Measurements from ENCODE around the gene ABHD15. TPM values are rescaled to one million over a fixed set of nuclear protein-coding genes. Genes with fewer than 3 reads are reported as not detected.
A peak's percentile ranks its signal among the peaks of the same experiment; 100 is the strongest.

The ABHD15 gene
- total RNA-seq, 1 experiment from 2014 or later: 12.9 TPM

DNA sequence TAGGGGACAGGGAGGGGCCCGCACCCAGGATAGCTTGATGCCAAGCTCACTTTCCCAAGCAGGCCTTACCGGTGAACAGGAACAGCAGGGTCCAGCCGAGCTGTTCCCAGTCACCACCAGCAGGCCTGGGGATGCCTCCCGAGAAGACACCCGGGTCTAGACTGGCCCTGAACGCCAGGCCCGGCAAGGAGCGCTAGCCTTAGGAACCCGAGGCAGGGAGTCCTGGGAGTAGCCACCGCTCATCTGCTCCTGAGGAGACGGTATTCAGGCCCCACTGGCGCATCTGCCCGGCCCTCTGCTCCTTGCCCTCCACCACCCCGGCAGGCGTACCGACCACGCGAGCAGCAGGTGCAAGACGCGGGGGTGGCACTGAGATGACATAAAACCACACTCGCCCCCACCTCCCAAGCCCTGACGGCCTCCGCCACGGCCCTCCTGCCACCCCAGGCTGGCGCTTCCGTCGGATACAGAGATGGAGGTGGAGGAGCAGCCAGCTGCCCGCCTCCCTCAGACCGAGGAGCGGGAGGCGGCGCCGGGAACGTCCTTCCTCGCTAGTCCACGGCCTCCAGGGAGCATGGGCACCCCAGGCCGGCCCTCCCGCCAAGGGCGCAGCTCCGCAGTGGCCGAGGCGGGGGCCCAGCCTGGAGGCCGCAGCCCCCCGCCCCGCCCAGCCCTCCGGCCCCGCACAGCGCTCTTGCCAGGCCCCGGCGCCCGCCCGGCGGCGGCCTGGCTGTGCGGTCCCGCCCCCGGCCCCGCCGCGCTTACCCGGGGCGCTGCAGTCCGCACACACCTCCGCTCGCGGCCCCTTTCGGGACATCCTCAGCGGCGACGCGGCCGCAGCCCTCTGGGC, 21.9 kb upstream of the ABHD15 start:
- H2AFZ ChIP-seq: peak overlapping the region; percentile 81

DNA sequence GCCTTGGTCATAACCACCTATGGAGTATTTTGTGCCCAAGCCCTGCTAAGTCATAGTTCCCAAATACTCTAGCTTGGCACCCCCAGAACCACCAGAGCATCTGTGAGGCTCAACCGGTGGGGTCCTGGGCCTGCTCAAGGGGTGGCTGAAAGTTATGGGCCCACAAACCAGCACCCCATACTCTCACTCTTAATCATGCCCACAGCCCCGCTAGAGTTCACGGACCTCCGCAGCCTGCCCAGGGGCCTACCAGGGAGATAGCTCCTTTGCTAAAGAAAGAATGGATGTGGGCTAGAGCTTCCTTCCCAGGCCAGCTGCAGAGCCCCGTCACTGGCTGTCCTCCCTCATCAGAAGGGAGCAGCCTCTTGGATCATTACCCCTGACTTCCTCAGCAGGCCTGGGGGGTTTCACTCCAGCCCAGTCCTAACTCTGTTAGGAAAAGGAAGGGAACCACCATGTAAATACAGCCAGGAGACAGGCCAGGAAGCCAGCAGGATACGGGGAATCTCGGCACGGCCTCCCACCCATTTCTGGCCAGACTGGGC, 21.3 kb upstream of the ABHD15 start:
- no TSS peak for BruUV-seq (replicated peaks)
- Histone ChIP-seq H3K79me2 (ENCODE audit: low read depth) (peaks cover 48% of the 10 kb centered on the region), H3K9me3 (ENCODE audit: insufficient read depth, low read depth) (no peaks in the 10 kb centered on the region), H4K20me1 (ENCODE audit: insufficient read depth) (peaks cover 11% of the 10 kb centered on the region), H3K36me3 (ENCODE audit: low read depth) (no peaks in the 10 kb centered on the region), H3K4me2 (peak overlapping the region; percentile 86), H3F3A (ENCODE audit: insufficient read depth, low read depth) (peaks cover 30% of the 10 kb centered on the region), H3K4me3 (peak overlapping the region; percentile 93), H3K27me3 (ENCODE audit: insufficient read depth, low read depth) (no peaks in the 10 kb centered on the region), H3K27ac (no peak overlapping the region), H2AFZ (no peak overlapping the region), H3K9me2 (ENCODE audit: insufficient read depth) (no peaks in the 10 kb centered on the region), H3K4me1 (replicated peaks; ENCODE audit: insufficient read depth) (peaks cover 33% of the 10 kb centered on the region)
- intact Hi-C loops (cut with micrococcal nuclease; ENCODE audit: unreplicated experiment): loop anchor here (2.0 kb wide), 1 partner anchor 35 kb away; the partner anchor contains the start of gene CORO6
- CTCF ChIA-PET: interaction anchor here (1.4 kb wide), 1 partner anchor 51 kb away, joined by 3 read pairs; no protein-coding TSS in a partner anchor
- no peak for DNase-seq
- POLR2A ChIA-PET (ENCODE audit: unreplicated experiment): interaction anchor here (0.5 kb wide), 1 partner anchor 291 kb away, joined by 5 read pairs; no protein-coding TSS in a partner anchor
- TF ChIP-seq, protein P1, sequence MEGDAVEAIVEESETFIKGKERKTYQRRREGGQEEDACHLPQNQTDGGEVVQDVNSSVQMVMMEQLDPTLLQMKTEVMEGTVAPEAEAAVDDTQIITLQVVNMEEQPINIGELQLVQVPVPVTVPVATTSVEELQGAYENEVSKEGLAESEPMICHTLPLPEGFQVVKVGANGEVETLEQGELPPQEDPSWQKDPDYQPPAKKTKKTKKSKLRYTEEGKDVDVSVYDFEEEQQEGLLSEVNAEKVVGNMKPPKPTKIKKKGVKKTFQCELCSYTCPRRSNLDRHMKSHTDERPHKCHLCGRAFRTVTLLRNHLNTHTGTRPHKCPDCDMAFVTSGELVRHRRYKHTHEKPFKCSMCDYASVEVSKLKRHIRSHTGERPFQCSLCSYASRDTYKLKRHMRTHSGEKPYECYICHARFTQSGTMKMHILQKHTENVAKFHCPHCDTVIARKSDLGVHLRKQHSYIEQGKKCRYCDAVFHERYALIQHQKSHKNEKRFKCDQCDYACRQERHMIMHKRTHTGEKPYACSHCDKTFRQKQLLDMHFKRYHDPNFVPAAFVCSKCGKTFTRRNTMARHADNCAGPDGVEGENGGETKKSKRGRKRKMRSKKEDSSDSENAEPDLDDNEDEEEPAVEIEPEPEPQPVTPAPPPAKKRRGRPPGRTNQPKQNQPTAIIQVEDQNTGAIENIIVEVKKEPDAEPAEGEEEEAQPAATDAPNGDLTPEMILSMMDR (conservative IDR thresholded peaks at IDR 0.05): no peak
- TF ChIP-seq EZH2 (IDR thresholded peaks at IDR 0.05; ENCODE audit: low read depth): no peak

More for the DNA sequence above, 21.9 kb upstream of the ABHD15 start:
- intact Hi-C loops (cut with micrococcal nuclease; ENCODE audit: unreplicated experiment): loop anchor here (1.0 to 2.0 kb wide), 2 partner anchors 20 to 34 kb away; partner anchors contain the start of genes CORO6 and TP53I13
- Histone ChIP-seq H3K27me3 (ENCODE audit: insufficient read depth, low read depth) (no peaks in the 10 kb centered on the region), H3K4me1 (replicated peaks; ENCODE audit: insufficient read depth) (peaks cover 33% of the 10 kb centered on the region), H3K79me2 (ENCODE audit: low read depth) (peaks cover 48% of the 10 kb centered on the region), H3K27ac (0 out of 2 replicates have a peak overlapping the region, but pooled peaks have one; percentile 4), H3K4me2 (peak overlapping the region; percentile 86), H3K4me3 (peak overlapping the region; percentile 93), H3K36me3 (ENCODE audit: low read depth) (no peaks in the 10 kb centered on the region), H3K9me2 (ENCODE audit: insufficient read depth) (no peaks in the 10 kb centered on the region), H4K20me1 (ENCODE audit: insufficient read depth) (peaks cover 11% of the 10 kb centered on the region), H3K9me3 (ENCODE audit: insufficient read depth, low read depth) (no peaks in the 10 kb centered on the region), H3F3A (ENCODE audit: insufficient read depth, low read depth) (peaks cover 30% of the 10 kb centered on the region)
- ChIA-PET POLR2A (ENCODE audit: unreplicated experiment) (interaction anchor here (0.5 kb wide), 1 partner anchor 290 kb away, joined by 5 read pairs; no protein-coding TSS in a partner anchor), CTCF (interaction anchor here (1.4 kb wide), 1 partner anchor 51 kb away, joined by 3 read pairs; no protein-coding TSS in a partner anchor)
- no TSS peak for BruUV-seq (replicated peaks)
- TF ChIP-seq, protein P1 (conservative IDR thresholded peaks at IDR 0.05): no peak
- no peak for TF ChIP-seq EZH2 (IDR thresholded peaks at IDR 0.05; ENCODE audit: low read depth)
- DNase-seq: no peak

DNA sequence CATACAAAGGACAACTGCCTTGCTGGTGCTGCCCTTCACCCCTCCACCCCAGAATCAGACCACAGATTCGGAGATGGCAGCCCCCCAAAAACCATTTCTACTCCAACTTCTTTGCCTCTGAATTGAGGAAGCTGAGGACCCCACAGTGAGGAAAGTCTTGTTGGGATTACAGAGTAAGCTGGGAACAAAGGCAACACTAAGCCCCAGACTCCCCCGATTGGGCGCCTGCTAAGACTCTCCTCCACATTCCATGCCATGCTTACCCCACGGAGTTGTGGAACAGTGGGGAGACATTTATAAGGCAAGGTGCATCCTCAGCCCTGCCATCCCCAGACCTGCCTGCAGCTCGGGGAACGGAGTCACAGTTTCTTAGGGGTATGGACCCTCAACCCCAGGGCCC, 20.8 kb upstream of the ABHD15 start:
- Histone ChIP-seq H3K4me2 (peak overlapping the region; percentile 86), H3K27ac (no peak overlapping the region), H4K20me1 (ENCODE audit: insufficient read depth) (peaks cover 11% of the 10 kb centered on the region), H3K9me3 (ENCODE audit: insufficient read depth, low read depth) (no peaks in the 10 kb centered on the region), H3K27me3 (ENCODE audit: insufficient read depth, low read depth) (no peaks in the 10 kb centered on the region), H3K9me2 (ENCODE audit: insufficient read depth) (no peaks in the 10 kb centered on the region), H3K79me2 (ENCODE audit: low read depth) (peaks cover 48% of the 10 kb centered on the region), H3K4me1 (replicated peaks; ENCODE audit: insufficient read depth) (peaks cover 31% of the 10 kb centered on the region), H3K36me3 (ENCODE audit: low read depth) (no peaks in the 10 kb centered on the region), H3K4me3 (peak overlapping the region; percentile 93; the same call in 1 of the 2 replicates), H2AFZ (no peak overlapping the region), H3F3A (ENCODE audit: insufficient read depth, low read depth) (peaks cover 27% of the 10 kb centered on the region)
- ChIA-PET CTCF (interaction anchor here (1.4 kb wide), 1 partner anchor 52 kb away, joined by 3 read pairs; no protein-coding TSS in a partner anchor), POLR2A (ENCODE audit: unreplicated experiment) (no interaction called here)
- no peak for DNase-seq
- TF ChIP-seq, protein P1 (conservative IDR thresholded peaks at IDR 0.05): no peak
- TF ChIP-seq EZH2 (IDR thresholded peaks at IDR 0.05; ENCODE audit: low read depth): no peak
- BruUV-seq (replicated peaks): TSS peak; percentile 21
- intact Hi-C loops (cut with micrococcal nuclease; ENCODE audit: unreplicated experiment): no loop called here

Measured in PC-9 (cell line).